ENCODE measurements around the gene SAMM50.
A peak's percentile ranks its signal among the peaks of the same experiment; 100 is the strongest.
"Not testable (repeated sequence)": the region's sequence is repeated elsewhere in the genome, so short reads cannot be mapped to it uniquely, and the experiment has no call there.

Gene SAMM50

GRCh38 chr22:44005524-44005923, 50.3 kb downstream of the SAMM50 start:
- H3K9ac ChIP-seq = no peak overlapping the region
- H3K4me1 ChIP-seq = peaks cover 0 to 7% (median 0%) of the 10 kb centered on the region in 10 experiments; a peak in 1 of 20 replicates
- H3K4me2 ChIP-seq = no peak overlapping the region
- peaks cover 0 to 3% (median 0%) of the 10 kb centered on the region in 11 experiments; a peak in 1 of 22 replicates for H4K20me1 ChIP-seq
- TF ChIP-seq Cebpa-rat (IDR thresholded peaks at IDR 0.05) = no peak
- no peak overlapping the region for H3K4me3 ChIP-seq
- no peak overlapping the region for H3K27ac ChIP-seq
- no peaks in the 10 kb centered on the region for H3K27me3 ChIP-seq
- H3K9me3 ChIP-seq (replicated peaks in 1 of 11) = peaks cover 7 to 18% (median 14%) of the 10 kb centered on the region in 11 experiments; a peak in 21 of 22 replicates
- peaks cover 0 to 9% (median 0%) of the 10 kb centered on the region in 11 experiments; a peak in 5 of 22 replicates for H3K36me3 ChIP-seq

DNA sequence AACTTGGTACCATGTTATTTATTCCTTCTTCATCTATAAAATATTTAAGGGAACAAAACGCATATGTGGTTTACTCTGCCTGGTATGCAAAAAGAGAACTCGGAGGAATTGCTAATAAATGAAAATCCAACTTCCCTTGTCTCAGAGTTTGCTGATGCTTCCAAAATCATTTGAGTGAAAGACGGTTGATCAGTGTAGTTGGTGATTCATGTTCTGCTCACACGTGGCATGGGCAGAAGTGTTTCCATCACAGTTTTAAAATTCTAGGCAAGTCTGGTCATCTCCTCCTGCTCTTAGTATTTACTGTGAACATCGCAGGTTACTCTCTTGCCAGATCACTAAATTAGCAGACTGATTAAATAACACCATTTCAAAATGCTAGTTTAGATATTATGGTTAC, 56.9 kb downstream of the SAMM50 start:
- Histone ChIP-seq H3K27me3 (no peaks in the 10 kb centered on the region), H3K9ac (peak overlapping the region in 1 of 11 experiments; percentile 23; a peak in 2 of 22 replicates), H3K27ac (peak overlapping the region in 3 of 11 experiments; percentile 28 to 59 (median 48); a peak in 5 of 22 replicates), H4K20me1 (no peaks in the 10 kb centered on the region), H3K36me3 (no peaks in the 10 kb centered on the region), H3K4me1 (peaks cover 0 to 43% (median 5%) of the 10 kb centered on the region in 10 experiments; a peak in 8 of 20 replicates), H3K9me3 (replicated peaks in 1 of 11) (no peaks in the 10 kb centered on the region), H3K4me3 (no peak overlapping the region), H3K4me2 (peak overlapping the region in 3 of 11 experiments; percentile 66 to 81 (median 71); a peak in 6 of 22 replicates)
- no peak for TF ChIP-seq Cebpa-rat (IDR thresholded peaks at IDR 0.05)

DNA sequence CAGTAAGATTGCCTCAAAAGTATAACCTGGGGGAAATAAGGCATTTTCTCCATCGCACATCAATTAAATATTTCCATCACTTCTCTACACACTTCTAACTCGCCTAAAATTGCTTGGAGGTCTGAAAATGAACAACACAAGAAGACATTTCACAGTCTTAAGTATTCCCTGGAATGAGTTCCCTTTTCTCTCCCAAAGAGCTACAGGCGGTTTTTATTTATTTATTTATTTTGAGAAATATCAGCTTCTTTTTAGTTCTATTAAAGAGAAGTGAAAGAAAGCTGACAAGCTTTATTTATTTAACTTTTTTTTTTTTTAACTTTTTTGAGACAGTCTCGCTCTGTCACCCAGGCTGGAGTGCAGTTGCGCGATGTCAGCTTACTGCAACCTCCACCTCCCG, 57.3 kb downstream of the SAMM50 start:
- no peaks in the 10 kb centered on the region for H4K20me1 ChIP-seq
- TF ChIP-seq Cebpa-rat (IDR thresholded peaks at IDR 0.05) = no peak
- no peak overlapping the region for H3K4me3 ChIP-seq
- H3K27me3 ChIP-seq = no peaks in the 10 kb centered on the region
- no peaks in the 10 kb centered on the region for H3K36me3 ChIP-seq
- H3K9ac ChIP-seq = peak overlapping the region in 2 of 11 experiments; percentile 23 to 24; a peak in 3 of 22 replicates
- H3K4me2 ChIP-seq = peak overlapping the region in 3 of 11 experiments; percentile 66 to 81 (median 71); a peak in 6 of 22 replicates
- H3K27ac ChIP-seq = peak overlapping the region in 3 of 11 experiments; percentile 28 to 59 (median 48); a peak in 5 of 22 replicates
- no peaks in the 10 kb centered on the region for H3K9me3 ChIP-seq (replicated peaks in 1 of 11)
- peaks cover 0 to 48% (median 5%) of the 10 kb centered on the region in 10 experiments; a peak in 8 of 20 replicates for H3K4me1 ChIP-seq

DNA sequence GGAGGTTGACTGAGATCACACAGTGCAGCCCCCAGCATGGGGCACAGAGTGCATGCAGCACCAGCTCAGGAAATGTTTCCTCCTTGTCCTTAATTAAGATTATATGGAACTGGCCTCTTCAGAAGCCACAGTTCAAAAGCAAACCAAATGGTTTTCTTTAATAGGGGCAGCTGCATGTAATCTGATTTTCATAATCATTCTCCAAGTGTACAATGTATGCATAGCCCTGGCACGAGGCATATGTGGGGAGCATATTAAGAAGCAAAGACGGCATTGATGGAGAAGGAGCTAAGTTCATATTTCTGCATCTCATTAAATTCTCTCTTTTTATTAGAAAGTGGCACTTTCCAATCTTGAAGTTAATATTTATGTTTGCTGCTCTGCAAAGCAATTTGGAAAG, 59.0 kb downstream of the SAMM50 start:
- Histone ChIP-seq H3K27me3 (no peaks in the 10 kb centered on the region), H3K4me3 (no peak overlapping the region), H3K4me2 (peak overlapping the region in 2 of 11 experiments; percentile 71 to 81; a peak in 2 of 22 replicates), H3K27ac (no peak overlapping the region), H3K9ac (no peak overlapping the region), H4K20me1 (no peaks in the 10 kb centered on the region), H3K4me1 (peaks cover 0 to 48% (median 5%) of the 10 kb centered on the region in 10 experiments; a peak in 8 of 20 replicates), H3K36me3 (no peaks in the 10 kb centered on the region), H3K9me3 (replicated peaks in 1 of 11) (no peaks in the 10 kb centered on the region)
- no peak for TF ChIP-seq Cebpa-rat (IDR thresholded peaks at IDR 0.05)

- not testable (repeated sequence) for H3K4me3 ChIP-seq; H3K27ac ChIP-seq; H4K20me1 ChIP-seq; H3K27me3 ChIP-seq; H3K9me3 ChIP-seq (replicated peaks in 1 of 11); H3K9ac ChIP-seq; H3K36me3 ChIP-seq
- Histone ChIP-seq H3K4me2 (peak overlapping the region in 1 of 11 experiments; percentile 23; a peak in 1 of 22 replicates), H3K4me1 (peaks cover 0 to 40% (median 0%) of the 10 kb centered on the region in 10 experiments; a peak in 7 of 20 replicates)
Observed at GRCh38 chr22:44016586-44016985, 61.3 kb downstream of the SAMM50 start.

DNA sequence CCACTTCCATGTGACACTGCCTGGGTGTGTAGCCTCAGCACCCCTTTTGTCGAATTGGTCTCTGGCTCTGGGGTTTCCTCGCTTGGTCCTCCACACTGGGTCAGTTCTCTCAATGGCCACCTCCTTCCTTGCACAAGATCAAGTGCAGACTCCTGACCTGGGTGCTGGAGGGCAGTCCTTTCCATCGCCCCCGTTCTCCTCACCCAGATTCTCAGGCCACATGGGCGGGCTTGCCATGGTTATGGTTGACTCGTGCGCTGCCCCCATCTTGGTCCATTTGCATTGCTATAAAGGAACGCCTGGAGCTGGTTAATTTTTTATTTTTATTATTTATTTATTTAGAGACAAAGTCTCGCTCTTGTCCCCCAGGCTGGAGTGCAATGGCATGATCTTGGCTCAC, 63.4 kb downstream of the SAMM50 start:
- H3K4me1 ChIP-seq = peaks cover 2 to 37% (median 13%) of the 10 kb centered on the region in 10 experiments; a peak in 18 of 20 replicates
- H3K36me3 ChIP-seq = no peaks in the 10 kb centered on the region
- no peaks in the 10 kb centered on the region for H3K9me3 ChIP-seq (replicated peaks in 1 of 11)
- H4K20me1 ChIP-seq = no peaks in the 10 kb centered on the region
- H3K4me3 ChIP-seq = no peak overlapping the region
- no peak overlapping the region for H3K4me2 ChIP-seq
- peaks cover 0 to 25% (median 19%) of the 10 kb centered on the region in 11 experiments; a peak in 20 of 22 replicates for H3K27me3 ChIP-seq
- no peak overlapping the region for H3K27ac ChIP-seq
- TF ChIP-seq Cebpa-rat (IDR thresholded peaks at IDR 0.05) = no peak
- H3K9ac ChIP-seq = no peak overlapping the region

DNA sequence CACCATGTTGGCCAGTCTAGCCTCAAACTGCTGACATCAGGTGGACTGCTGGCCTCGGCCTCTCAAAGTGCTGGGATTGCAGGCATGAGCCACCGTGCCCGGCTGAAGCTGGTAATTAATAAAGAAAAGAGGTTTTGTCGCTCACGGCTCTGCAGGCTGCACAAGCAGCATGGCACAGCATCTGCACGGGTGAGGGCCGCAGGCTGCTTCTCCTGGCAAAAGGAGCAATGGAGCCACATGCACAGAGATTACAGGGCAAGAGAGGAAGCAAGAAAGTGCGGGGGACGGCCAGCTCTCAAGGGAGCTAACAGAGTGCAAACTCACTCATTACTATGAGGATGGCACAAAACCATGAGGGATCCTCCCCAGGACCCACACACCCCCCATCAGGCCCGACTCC, 64.2 kb downstream of the SAMM50 start:
- Histone ChIP-seq H3K9ac (no peak overlapping the region), H3K4me1 (peaks cover 5 to 40% (median 16%) of the 10 kb centered on the region in 10 experiments; a peak in 18 of 20 replicates), H3K4me3 (no peak overlapping the region), H3K36me3 (no peaks in the 10 kb centered on the region), H3K9me3 (replicated peaks in 1 of 11) (no peaks in the 10 kb centered on the region), H3K27me3 (peaks cover 0 to 33% (median 27%) of the 10 kb centered on the region in 11 experiments; a peak in 20 of 22 replicates), H3K4me2 (no peak overlapping the region), H3K27ac (no peak overlapping the region), H4K20me1 (no peaks in the 10 kb centered on the region)
- TF ChIP-seq Cebpa-rat (IDR thresholded peaks at IDR 0.05) = no peak

DNA sequence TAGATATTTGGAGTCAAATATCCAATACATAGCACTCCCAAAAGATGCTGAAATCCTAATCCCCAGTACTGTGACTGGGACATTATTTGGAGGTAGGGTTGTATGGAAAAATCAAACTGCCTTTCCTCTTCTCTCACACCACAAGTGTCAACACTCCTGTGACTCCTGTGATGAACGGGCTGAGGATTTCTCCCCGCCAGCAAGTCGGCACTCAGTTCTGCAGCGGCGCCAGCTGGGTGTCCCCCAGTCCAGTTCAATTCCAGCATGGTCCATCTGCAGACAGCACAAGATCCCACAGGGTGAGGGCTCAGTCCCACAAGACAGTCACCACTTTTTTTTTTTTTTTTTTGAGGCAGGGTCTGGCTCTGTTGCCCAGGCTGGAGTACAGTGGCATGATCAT, 64.6 kb downstream of the SAMM50 start:
- peaks cover 0 to 37% (median 32%) of the 10 kb centered on the region in 11 experiments; a peak in 20 of 22 replicates for H3K27me3 ChIP-seq
- no peak for TF ChIP-seq Cebpa-rat (IDR thresholded peaks at IDR 0.05)
- peaks cover 0 to under 1% (median 0%) of the 10 kb centered on the region in 11 experiments; a peak in 1 of 22 replicates for H4K20me1 ChIP-seq
- peaks cover 10 to 45% (median 20%) of the 10 kb centered on the region in 10 experiments for H3K4me1 ChIP-seq
- H3K9ac ChIP-seq = no peak overlapping the region
- no peak overlapping the region for H3K4me2 ChIP-seq
- no peak overlapping the region for H3K4me3 ChIP-seq
- H3K27ac ChIP-seq = no peak overlapping the region
- H3K36me3 ChIP-seq = no peaks in the 10 kb centered on the region
- H3K9me3 ChIP-seq (replicated peaks in 1 of 11) = no peaks in the 10 kb centered on the region

- Histone ChIP-seq H3K4me1 (peaks cover 21 to 56% (median 32%) of the 10 kb centered on the region in 10 experiments), H3K27ac (no peak overlapping the region), H3K4me2 (peak overlapping the region in 2 of 11 experiments; percentile 10 to 97; a peak in 1 of 22 replicates), H3K4me3 (no peak overlapping the region), H3K9ac (no peak overlapping the region), H3K9me3 (replicated peaks in 1 of 11) (no peaks in the 10 kb centered on the region), H3K36me3 (no peaks in the 10 kb centered on the region), H3K27me3 (peaks cover 0 to 49% (median 39%) of the 10 kb centered on the region in 11 experiments; a peak in 20 of 22 replicates), H4K20me1 (peaks cover 0 to 8% (median 0%) of the 10 kb centered on the region in 11 experiments; a peak in 5 of 22 replicates)
- no peak for TF ChIP-seq Cebpa-rat (IDR thresholded peaks at IDR 0.05)
Observed at GRCh38 chr22:44020981-44021380, 65.7 kb downstream of the SAMM50 start.
